Right hindlimb (tissue), 1 donor: ENCODE data around the gene B3GAT1.
"Not testable (repeated sequence)": the region's sequence is repeated elsewhere in the genome, so short reads cannot be mapped to it uniquely, and the experiment has no call there.

ENCODE experiments used
- DNase-seq: peaks from one replicate; pipeline ENCODE4 v3.0.0-alpha.2; 2018

Gene B3GAT1

GRCh38 chr11:134352111-134352510 lies 59.9 kb downstream of the B3GAT1 start:
- no peak for DNase-seq

DNA sequence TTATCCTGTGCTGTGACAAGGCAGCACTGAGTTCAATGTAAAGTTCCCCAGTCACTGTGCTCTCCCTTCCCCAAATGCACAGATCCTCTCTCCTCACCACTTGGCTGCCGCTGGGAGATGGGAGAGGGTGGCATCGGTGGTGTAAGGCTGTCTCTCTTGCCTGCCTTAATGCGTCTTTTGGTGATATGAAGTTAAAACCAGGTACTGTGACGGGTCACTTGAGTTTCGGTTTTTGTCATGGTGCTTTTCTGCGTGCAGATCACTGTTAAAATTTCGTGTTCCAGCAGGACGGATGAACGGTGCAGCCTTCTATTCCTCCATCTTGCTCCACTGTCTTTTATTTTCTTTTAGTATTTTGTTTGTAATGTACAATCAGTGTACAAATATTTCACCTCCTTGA lies 61.7 kb downstream of the B3GAT1 start:
- no peak for DNase-seq

DNA sequence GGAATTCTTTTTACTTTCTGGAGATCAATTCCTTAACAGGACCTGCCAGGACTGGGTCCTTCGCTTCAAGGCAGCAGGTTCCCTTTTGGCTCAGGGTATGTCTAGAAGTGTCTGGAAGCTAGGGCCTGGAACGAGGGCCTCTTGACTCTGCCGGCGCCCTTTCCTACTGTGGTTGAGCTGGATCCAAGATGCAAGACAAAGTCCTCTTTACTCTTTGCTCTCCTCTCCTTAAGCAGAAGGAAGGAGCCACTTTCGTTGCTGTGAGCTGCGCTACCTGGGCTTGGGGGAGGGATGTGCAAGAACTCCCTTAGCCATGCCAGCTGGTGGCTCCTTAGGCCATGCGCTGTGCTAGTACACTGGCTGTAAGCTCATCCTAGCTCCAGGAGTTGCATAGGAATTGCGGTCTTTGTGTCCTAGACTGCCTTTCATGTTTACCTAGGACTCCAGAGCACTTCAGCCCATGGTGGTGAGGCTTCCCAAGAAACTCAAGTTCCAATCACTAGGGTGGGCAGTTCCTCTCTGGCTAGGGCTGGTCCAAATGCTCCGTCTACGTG lies 62.2 kb downstream of the B3GAT1 start:
- no peak for DNase-seq

DNA sequence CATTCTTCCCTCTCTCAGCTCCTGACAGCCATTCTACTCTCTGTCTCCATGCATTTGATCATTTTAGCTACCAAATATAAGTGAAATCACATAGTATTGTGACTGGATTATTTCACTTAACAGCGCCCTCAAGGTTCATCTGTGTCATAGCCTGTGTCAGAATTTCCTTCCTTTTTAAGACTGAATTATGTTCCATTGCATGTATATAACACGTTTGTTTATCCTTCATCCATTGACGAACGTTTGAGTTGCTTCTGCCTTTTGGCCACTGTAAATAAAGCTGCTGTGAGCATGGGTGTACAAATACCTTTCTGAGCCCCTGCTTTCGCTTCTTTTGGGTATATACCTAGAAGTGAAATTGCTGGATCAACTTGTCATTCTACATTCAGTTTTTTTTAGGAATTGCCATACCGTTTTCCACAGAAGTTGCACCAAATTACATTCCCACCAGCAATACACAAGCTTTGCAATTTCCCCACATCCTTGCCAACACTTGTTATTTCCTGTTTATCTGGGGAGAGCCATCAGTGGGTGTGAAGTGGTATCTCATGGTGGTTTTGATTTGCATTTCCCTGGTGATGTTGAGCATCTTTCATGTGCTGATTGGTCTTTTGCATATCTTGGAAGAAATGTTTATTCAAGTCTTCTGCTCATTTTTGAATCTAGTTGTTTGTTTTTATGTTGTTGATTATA lies 62.8 kb downstream of the B3GAT1 start:
- DNase-seq: no peak

- DNase-seq: no peak
These were observed 64.6 kb downstream of the B3GAT1 start for GRCh38 chr11:134347441-134347840.

DNA sequence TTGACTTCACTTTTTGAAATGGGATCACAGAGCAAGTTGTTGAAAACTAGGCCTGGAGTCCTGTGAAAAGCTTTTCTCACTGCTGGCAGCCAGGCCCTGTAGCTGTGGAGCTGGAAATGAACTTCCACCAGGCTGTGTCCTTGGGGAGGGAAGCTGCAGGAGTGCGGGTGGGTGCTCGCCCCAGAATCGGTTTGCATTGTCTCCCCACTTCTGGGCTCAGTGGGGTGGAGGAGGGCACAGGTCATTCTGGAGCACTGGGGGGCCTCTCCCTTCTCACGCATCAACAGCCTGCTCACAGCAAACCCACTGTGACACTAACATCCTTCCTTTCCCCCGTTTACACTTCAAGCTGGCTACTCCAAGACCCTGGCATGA lies 65.1 kb downstream of the B3GAT1 start:
- DNase-seq: no peak

DNA sequence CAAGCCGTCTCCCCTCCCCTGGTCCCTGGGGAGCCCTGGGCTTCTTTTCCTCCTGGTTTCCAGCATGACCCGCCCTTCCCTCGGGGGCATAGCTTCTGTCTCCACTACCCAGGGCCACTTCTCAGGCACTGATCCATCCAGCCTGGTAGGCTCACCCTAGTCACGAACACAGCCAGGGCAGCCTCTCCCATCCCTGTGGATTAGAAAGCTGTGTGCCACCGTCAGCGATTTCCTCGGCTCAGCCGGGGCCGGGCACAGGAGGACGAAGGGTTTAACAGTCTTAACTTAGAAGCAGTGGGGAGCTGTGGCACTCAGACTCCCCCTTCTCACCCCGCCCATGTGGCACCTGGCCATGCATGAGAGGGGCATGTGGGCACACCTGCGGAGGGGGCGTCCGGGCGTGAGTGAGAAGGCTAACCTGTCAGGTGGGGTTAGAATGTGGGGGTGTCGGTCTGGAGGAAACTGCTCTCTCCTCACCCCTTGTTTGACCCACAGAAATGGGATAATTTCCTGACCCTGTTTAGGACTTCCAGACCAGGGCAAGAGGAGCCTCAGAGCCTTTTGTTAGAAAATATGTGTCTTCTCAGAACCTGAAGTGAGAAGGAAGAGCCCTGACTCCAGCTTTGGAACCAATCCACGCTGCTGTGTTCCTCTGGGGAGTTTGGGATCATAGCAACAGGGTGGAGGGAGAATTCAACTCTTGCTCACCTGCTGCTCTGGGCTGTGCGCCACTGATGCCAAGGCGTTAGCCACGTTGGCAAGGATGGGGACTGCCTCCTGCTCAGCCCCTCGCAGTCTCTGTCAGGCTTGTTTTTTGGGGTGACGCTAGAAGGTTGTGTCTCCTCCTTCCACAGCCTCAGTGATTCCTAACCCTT lies 65.7 kb downstream of the B3GAT1 start:
- no peak for DNase-seq

GRCh38 chr11:134345237-134345550 lies 66.8 kb downstream of the B3GAT1 start:
- no peak for DNase-seq

- not testable (repeated sequence) for DNase-seq
These were observed 67.4 kb downstream of the B3GAT1 start for GRCh38 chr11:134344497-134345236.

GRCh38 chr11:134343646-134344045 lies 68.4 kb downstream of the B3GAT1 start:
- no peak for DNase-seq

- DNase-seq: no peak
These were observed 69.3 kb downstream of the B3GAT1 start for GRCh38 chr11:134342572-134343340.

GRCh38 chr11:134341805-134342571 lies 70.1 kb downstream of the B3GAT1 start:
- no peak for DNase-seq

- DNase-seq: no peak
These were observed 71.6 kb downstream of the B3GAT1 start for GRCh38 chr11:134340354-134340964.

GRCh38 chr11:134339756-134340155 lies 72.3 kb downstream of the B3GAT1 start:
- DNase-seq: no peak

DNA sequence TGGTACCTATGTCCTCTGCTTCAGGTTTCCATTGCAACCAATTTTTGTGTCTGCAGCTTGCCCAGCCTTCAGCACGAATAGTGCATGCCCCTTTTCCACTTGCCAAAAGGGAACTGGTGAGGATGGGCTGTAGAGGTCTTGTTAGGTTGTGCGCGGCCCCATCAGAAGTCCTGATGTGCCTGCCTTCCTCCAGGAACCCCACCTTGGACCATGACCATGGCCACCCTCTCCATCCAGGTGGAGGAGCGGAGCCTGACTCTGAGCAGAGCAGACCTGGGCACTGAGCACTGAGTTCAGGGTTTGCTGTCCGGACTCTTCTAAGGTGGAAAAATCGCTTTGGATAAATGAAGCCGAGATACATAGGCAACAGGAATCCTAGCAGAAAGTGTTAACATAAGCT lies 73.4 kb downstream of the B3GAT1 start:
- no peak for DNase-seq

DNA sequence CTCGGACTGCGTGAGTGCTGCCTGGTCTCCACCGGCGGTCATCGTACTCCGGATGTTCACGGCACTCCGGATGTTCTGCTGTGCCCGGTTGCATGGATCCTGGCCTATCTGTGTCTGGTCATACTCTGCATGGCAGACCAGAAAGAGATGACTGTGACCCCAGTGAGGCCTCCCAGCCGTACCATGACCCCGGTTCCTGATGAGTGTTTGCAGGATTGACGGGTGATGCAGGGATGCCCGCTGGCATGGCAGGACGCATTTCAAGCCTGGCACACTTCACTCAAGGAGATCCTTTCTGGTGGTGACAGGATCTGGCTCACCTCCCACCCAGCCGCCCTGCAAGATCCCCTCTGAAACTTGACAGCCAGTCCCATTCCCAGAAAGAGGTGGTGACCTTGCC lies 74.0 kb downstream of the B3GAT1 start:
- DNase-seq: no peak

DNA sequence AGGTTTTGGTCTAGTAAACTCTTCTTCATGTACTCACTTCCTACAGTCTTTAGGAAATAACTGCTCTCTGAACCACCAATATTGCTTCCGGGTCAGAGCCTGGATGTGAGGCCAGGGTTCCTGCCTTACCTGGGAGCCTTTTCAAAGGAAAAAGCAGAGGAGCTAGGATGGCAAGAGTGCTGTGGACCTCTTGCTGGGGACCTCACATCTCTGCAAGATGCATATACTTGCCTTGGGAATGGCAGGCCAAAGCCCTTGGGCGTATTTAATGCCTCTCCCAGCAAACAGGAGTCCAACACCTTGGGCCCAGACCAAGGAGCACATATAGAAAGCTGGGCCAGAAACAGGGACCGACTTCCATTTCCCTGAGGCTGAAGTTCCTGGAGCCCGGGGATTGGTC lies 75.0 kb downstream of the B3GAT1 start:
- DNase-seq: no peak

DNA sequence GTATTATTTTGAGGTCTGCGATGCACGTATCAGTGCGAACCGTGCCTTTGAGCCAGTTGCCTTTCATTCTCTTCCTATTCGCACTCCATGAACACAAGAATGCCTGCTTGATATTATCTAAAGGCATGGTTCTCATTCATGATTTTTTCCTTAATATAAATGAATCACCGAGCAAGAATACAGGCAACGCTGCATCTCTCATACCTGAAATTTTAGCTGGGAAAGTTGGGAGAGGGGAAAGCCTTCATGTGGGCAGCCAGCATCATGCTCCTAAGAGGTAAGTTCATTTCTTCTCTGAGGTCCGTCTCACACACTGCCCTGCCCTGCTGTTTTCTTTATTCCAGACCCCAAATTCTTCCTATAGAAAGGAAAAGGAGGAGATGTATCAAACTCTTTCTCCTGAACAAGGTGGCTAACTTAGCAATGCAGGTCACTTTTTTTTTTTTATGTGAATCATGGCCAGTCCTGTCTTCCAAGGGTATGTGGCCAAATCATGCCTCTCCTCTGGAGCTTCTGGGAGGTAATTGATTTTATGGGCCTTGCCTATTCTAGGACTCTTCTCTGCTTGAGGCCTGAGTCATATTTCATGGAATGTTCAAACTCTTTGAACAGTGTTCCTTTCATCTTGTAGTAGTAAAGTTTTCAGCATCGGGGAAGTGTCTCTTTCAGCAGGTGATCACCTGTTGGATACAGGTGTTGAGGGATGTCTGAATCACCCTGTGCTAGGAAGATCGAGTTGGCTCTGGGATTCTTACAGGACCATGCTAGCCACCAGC lies 77.1 kb downstream of the B3GAT1 start:
- no peak for DNase-seq

- DNase-seq: no peak
These were observed 78.1 kb downstream of the B3GAT1 start for GRCh38 chr11:134333946-134334345.

DNA sequence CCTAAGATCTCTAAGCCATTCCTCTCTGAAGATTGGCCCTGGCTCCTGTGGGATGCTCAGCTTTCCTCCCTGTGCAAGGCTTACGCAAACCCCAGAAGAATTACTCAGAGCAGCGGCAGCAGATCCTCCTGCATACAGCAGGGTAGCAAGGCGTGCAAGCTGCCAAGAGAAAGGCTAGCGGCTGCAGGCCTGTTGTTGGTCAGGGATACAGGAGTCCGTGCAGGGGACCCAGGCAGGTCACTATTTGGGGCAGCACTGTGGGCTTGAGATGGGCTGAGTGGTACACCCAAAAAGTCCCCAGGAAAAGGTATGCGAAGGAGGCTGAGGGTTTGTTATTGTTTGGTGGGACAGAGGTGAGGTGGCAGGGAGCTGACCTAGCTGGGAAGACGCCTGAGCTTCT lies 78.7 kb downstream of the B3GAT1 start:
- DNase-seq: no peak

- DNase-seq: no peak
These were observed 79.3 kb downstream of the B3GAT1 start for GRCh38 chr11:134332782-134333181.
